SK-N-SH (cell line): Measurements from ENCODE around the gene FGL2. TPM values are rescaled to one million over a fixed set of nuclear protein-coding genes. Genes with fewer than 3 reads are reported as not detected.

Source experiments
- CTCF ChIA-PET: fragments of 300-600, 350-600 bp; formaldehyde crosslinking; extraction: SDS; loops from one replicate; lab custom pipeline; 2021; lab: Yijun Ruan, JAX
- POLR2A ChIA-PET: fragments of 350-600 bp; sonication (Branson Sonifier 250); formaldehyde crosslinking; extraction: SDS; loops from one replicate; lab custom pipeline; 2020; ENCODE audit warnings: antibody characterized with exemption, inconsistent platforms; lab: Yijun Ruan, JAX
- DNase-seq: peaks from one replicate; pipeline ENCODE4 v3.0.0; 2012
- H2AFZ ChIP-seq: fragments of 200-600 bp; sonication (generic); 2 replicates; pipeline ENCODE4 v1.8.1; 2016; ENCODE audit warnings: antibody characterized with exemption, mild to moderate bottlenecking, low read depth
- H3F3A ChIP-seq: fragments of 200-600 bp; sonication (generic); replicated peaks from 2 replicates; pipeline ENCODE3; 2016; ENCODE audit warnings: antibody characterized with exemption, mild to moderate bottlenecking; ENCODE audit not compliant: insufficient read depth
- H3K27ac ChIP-seq, 2 experiments: fragments of 200-500 bp in 1 of 2; fragments of 200-600 bp in 1 of 2; sonication (Bioruptor generic) in 1 of 2; sonication (generic), shearing (Covaris generic) in 1 of 2; 2 replicates each; pipeline versions ENCODE4 v1.5.1 to v1.6.1; 2014 to 2016; ENCODE audit warnings: low read depth in 2 of 2, inconsistent platforms in 1 of 2, low read length in 1 of 2, mild to moderate bottlenecking in 1 of 2, mixed read lengths in 1 of 2
- H3K27me3 ChIP-seq: fragments of 200-600 bp; sonication (generic), shearing (Covaris generic); 2 replicates; pipeline ENCODE4 v1.6.1; 2016; ENCODE audit warnings: mixed run types; ENCODE audit not compliant: insufficient read depth
- H3K36me3 ChIP-seq, 2 experiments: fragments of 200-500 bp in 1 of 2; fragments of 200-600 bp in 1 of 2; sonication (Bioruptor generic) in 1 of 2; sonication (generic) in 1 of 2; replicated peaks in 1 of 2; 2 replicates each; pipeline versions ENCODE3 to v1.5.1; 2014 to 2016; ENCODE audit warnings: low read length in 1 of 2, mild to moderate bottlenecking in 1 of 2; ENCODE audit not compliant: insufficient read depth in 2 of 2, control insufficient read depth in 1 of 2
- H3K4me1 ChIP-seq, 2 experiments: fragments of 200-500 bp in 1 of 2; fragments of 200-600 bp in 1 of 2; sonication (Bioruptor generic) in 1 of 2; sonication (generic), shearing (Covaris generic) in 1 of 2; 2 replicates each; pipeline versions ENCODE4 v1.5.1 to v1.6.1; 2014 to 2016; ENCODE audit warnings: low read depth in 1 of 2, low read length in 1 of 2, mixed run types in 1 of 2; ENCODE audit not compliant: insufficient read depth in 2 of 2, control insufficient read depth in 1 of 2
- H3K4me2 ChIP-seq: fragments of 200-600 bp; sonication (generic), shearing (Covaris generic); 2 replicates; pipeline ENCODE4 v1.6.1; 2017; ENCODE audit warnings: mixed run types
- H3K4me3 ChIP-seq, 2 experiments: fragments of 200-500 bp in 1 of 2; fragments of 200-600 bp in 1 of 2; sonication (Bioruptor generic) in 1 of 2; sonication (generic), shearing (Covaris generic) in 1 of 2; 2 replicates each; pipeline versions ENCODE4 v1.5.1 to v1.8.1; 2014 to 2016; ENCODE audit warnings: low read depth in 2 of 2, inconsistent platforms in 1 of 2, low read length in 1 of 2, mild to moderate bottlenecking in 1 of 2, mixed read lengths in 1 of 2, moderate library complexity in 1 of 2
- H3K79me2 ChIP-seq: fragments of 200-600 bp; sonication (generic); 2 replicates; pipeline ENCODE4 v1.8.1; 2017; ENCODE audit warnings: mild to moderate bottlenecking; ENCODE audit not compliant: insufficient read depth
- H3K9ac ChIP-seq: fragments of 200-600 bp; sonication (generic); 2 replicates; pipeline ENCODE4 v1.6.1; 2017; ENCODE audit warnings: mixed run types
- H3K9me2 ChIP-seq: fragments of 200-600 bp; sonication (generic); 2 replicates; pipeline ENCODE4 v1.6.1; 2017; ENCODE audit warnings: mixed run types
- H3K9me3 ChIP-seq: fragments of 200-600 bp; sonication (generic); 2 replicates; pipeline ENCODE4 v1.6.1; 2017; ENCODE audit warnings: mixed run types, mild to moderate bottlenecking, moderate library complexity
- H4K20me1 ChIP-seq: fragments of 200-600 bp; sonication (generic); 2 replicates; pipeline ENCODE4 v1.6.1; 2017; ENCODE audit warnings: mild to moderate bottlenecking, mixed run types; ENCODE audit not compliant: insufficient read depth
- CHD2 ChIP-seq: fragments of 150-350 bp; IDR thresholded peaks from 2 replicates; pipeline ENCODE4 v1.6.1; 2018; ENCODE audit warnings: low read length; ENCODE audit not compliant: partially characterized antibody
- EP300 ChIP-seq, 2 experiments: IDR thresholded peaks; 2 replicates each; pipeline versions ENCODE4 v1.4.0 to v1.6.1; 2012; ENCODE audit warnings: borderline replicate concordance in 1 of 2, low read depth in 1 of 2, low read length in 1 of 2
- EZH2phosphoT487 ChIP-seq: fragments of 200-600 bp; sonication (generic); IDR thresholded peaks from 2 replicates; pipeline ENCODE4 v1.6.1; 2017; ENCODE audit warnings: low read depth, mixed run types, mild to moderate bottlenecking, antibody characterized with exemption, moderate library complexity, borderline replicate concordance
- FOSL2 ChIP-seq: IDR thresholded peaks from 2 replicates; pipeline ENCODE4 v1.4.0; 2012; ENCODE audit warnings: low read depth, mild to moderate bottlenecking, moderate library complexity, borderline replicate concordance
- FOXJ3 ChIP-seq: sonication (generic); formaldehyde crosslinking; IDR thresholded peaks from 2 replicates; pipeline ENCODE4 v1.5.1; 2020; ENCODE audit warnings: mild to moderate bottlenecking, missing genetic modification reagents
- FOXM1 ChIP-seq: IDR thresholded peaks from 2 replicates; pipeline ENCODE4 v1.4.0; 2012; ENCODE audit warnings: low read depth, mild to moderate bottlenecking
- IRF3 ChIP-seq: fragments of 150-350 bp; IDR thresholded peaks from 2 replicates; pipeline ENCODE4 v1.6.1; 2016; ENCODE audit warnings: mild to moderate bottlenecking, low read depth, low read length
- MAX ChIP-seq: IDR thresholded peaks from 2 replicates; pipeline ENCODE4 v1.4.0; 2012; ENCODE audit warnings: low read depth
- MEF2A ChIP-seq: IDR thresholded peaks from 2 replicates; pipeline ENCODE4 v1.4.0; 2012; ENCODE audit warnings: low read depth, borderline replicate concordance
- MXI1 ChIP-seq: IDR thresholded peaks from 2 replicates; pipeline ENCODE4 v1.6.1; 2012; ENCODE audit warnings: mild to moderate bottlenecking, low read depth, low read length, improper control_type of control experiment
- NFIC ChIP-seq: IDR thresholded peaks from 2 replicates; pipeline ENCODE4 v1.4.0; 2012; ENCODE audit warnings: borderline replicate concordance
- NRF1 ChIP-seq: IDR thresholded peaks from 2 replicates; pipeline ENCODE4 v1.6.1; 2012; ENCODE audit warnings: low read depth, mild to moderate bottlenecking, low read length
- RAD21 ChIP-seq: IDR thresholded peaks from 2 replicates; pipeline ENCODE4 v1.6.1; 2012; ENCODE audit warnings: mild to moderate bottlenecking, low read length
- RFX5 ChIP-seq: IDR thresholded peaks from 2 replicates; pipeline ENCODE4 v1.6.1; 2012; ENCODE audit warnings: mild to moderate bottlenecking, improper control_type of control experiment, low read length
- SIN3A ChIP-seq: IDR thresholded peaks from 2 replicates; pipeline ENCODE4 v1.6.1; 2012; ENCODE audit warnings: low read depth, mild to moderate bottlenecking, low read length, moderate library complexity, borderline replicate concordance
- SMC3 ChIP-seq: IDR thresholded peaks from 2 replicates; pipeline ENCODE4 v1.6.1; 2012; ENCODE audit warnings: low read depth, low read length, improper control_type of control experiment
- USF1 ChIP-seq: IDR thresholded peaks from 2 replicates; pipeline ENCODE4 v1.4.0; 2012; ENCODE audit warnings: low read depth, borderline replicate concordance
- USF2 ChIP-seq: fragments of 150-350 bp; IDR thresholded peaks from 2 replicates; pipeline ENCODE4 v1.6.1; 2017; ENCODE audit warnings: antibody characterized with exemption, low read length, low read depth, borderline replicate concordance
- YY1 ChIP-seq: IDR thresholded peaks from 2 replicates; pipeline ENCODE4 v1.4.0; 2012; ENCODE audit warnings: low read depth, mild to moderate bottlenecking
- WGBS: methylation state at CpG from one replicate; pipeline ENCODE4 v1.1.6; 2017; ENCODE audit warnings: low lambda C conversion rate; 5-methylcytosine and 5-hydroxymethylcytosine counted together
- polyA plus RNA-seq, 3 experiments: library from polyadenylated mRNA; depleted of rRNA; stranded (reverse); fragments of >200 nt; gene quantifications; 2 replicates each; pipeline ENCODE4 v1.2.3, GENCODE V29; 2012

Gene FGL2
- polyA plus RNA-seq, 1 of the 3 experiments (the other 2 are of a cell fraction): not detected

GRCh38 chr7:77217474-77218185 is 18.0 kb upstream of the FGL2 start:
- Histone ChIP-seq H3K79me2 (no peaks in the 10 kb centered on the region), H3F3A (no peaks in the 10 kb centered on the region), H3K27me3 (no peaks in the 10 kb centered on the region), H3K9me2 (no peaks in the 10 kb centered on the region), H3K4me3 (no peak overlapping the region), H3K36me3 (no peaks in the 10 kb centered on the region), H3K27ac (no peak overlapping the region), H3K9me3 (0 out of 2 replicates have a peak, but pooled peaks cover 7% of the 10 kb centered on the region), H2AFZ (no peak overlapping the region), H3K4me2 (no peak overlapping the region), H3K9ac (no peak overlapping the region), H4K20me1 (no peaks in the 10 kb centered on the region), H3K4me1 (no peaks in the 10 kb centered on the region)
- ChIA-PET CTCF (interaction anchor here (0.6 to 1.5 kb wide), 4 partner anchors 9 to 30 kb away, joined by 3 to 4 read pairs (median 3); no protein-coding TSS in a partner anchor), POLR2A (no interaction called here)
- no peak for DNase-seq
- no peak for TF ChIP-seq NFIC
- no peak for TF ChIP-seq YY1
- TF ChIP-seq MXI1: no peak
- no peak for TF ChIP-seq USF2
- TF ChIP-seq RAD21: no peak
- no peak for TF ChIP-seq NRF1
- TF ChIP-seq EP300 (IDR thresholded peaks at IDR 0.05; ENCODE audit: borderline replicate concordance in 1 of 2, low read depth in 1 of 2, low read length in 1 of 2): no peak
- TF ChIP-seq RFX5: no peak
- TF ChIP-seq SMC3: no peak
- TF ChIP-seq MEF2A: no peak
- no peak for TF ChIP-seq EZH2phosphoT487
- TF ChIP-seq CHD2: no peak
- no peak for TF ChIP-seq FOXJ3 (CRISPR knock-in tag)
- no peak for TF ChIP-seq USF1
- TF ChIP-seq MAX: no peak
- no peak for TF ChIP-seq FOXM1
- no peak for TF ChIP-seq SIN3A
- TF ChIP-seq IRF3: no peak
- no peak for TF ChIP-seq FOSL2
- WGBS: 94% methylated on average over 2 of the region's 2 CpGs
